HepG2 (cell line): ENCODE results near the gene VGLL1. TPM values are rescaled to one million over a fixed set of nuclear protein-coding genes. Genes with fewer than 3 reads are reported as not detected.

Source experiments
- ATAC-seq: fragments of 200-7000 bp; cut with Tn5 transposase; 3 replicates; pipeline ENCODE4 v1.9.1; 2020; ENCODE audit warnings: mild to moderate bottlenecking, moderate library complexity
- BruUV-seq: library from RNA; stranded (reverse); fragments of 400-500 nt; replicated peaks from 2 replicates; lab custom pipeline; 2021; lab: Mats Ljungman, UMichigan
- CTCF ChIA-PET: fragments of 300-600 bp; formaldehyde crosslinking; extraction: SDS; loops from one replicate; lab custom pipeline; 2021; ENCODE audit warnings: low total read pairs, inconsistent platforms, low intra/inter-chr PET ratio; lab: Yijun Ruan, JAX
- POLR2A ChIA-PET: fragments of 350-600 bp; sonication (Branson Sonifier 250); formaldehyde crosslinking; loops from one replicate; lab custom pipeline; 2020; ENCODE audit warnings: antibody characterized with exemption, inconsistent platforms; lab: Yijun Ruan, JAX
- DNase-seq: peaks from one replicate; pipeline ENCODE4 v3.0.0-alpha.2; 2015; ENCODE audit warnings: low spot score
- FAIRE-seq: peaks from 3 replicates; lab custom pipeline; 2011; peaks lifted over from hg19 to GRCh38; lab: Jason Lieb, UNC
- H2AFZ ChIP-seq: one replicate; pipeline ENCODE4 v1.6.1; 2011; ENCODE audit warnings: low read length, inconsistent platforms
- H3K27ac ChIP-seq: fragments of 300-600 bp; 3 replicates; pipeline ENCODE4 v1.8.0; 2011; ENCODE audit warnings: mixed run types, mild to moderate bottlenecking, mixed read lengths, low read length, inconsistent platforms; ENCODE audit not compliant: insufficient read depth; ENCODE audit errors: extremely low read length
- H3K27me3 ChIP-seq, 2 experiments: fragments of 200-600 bp in 1 of 2; 2 replicates in 1 of 2; 3 replicates in 1 of 2; pipeline versions ENCODE4 v1.6.0 to v1.8.0; 2011; ENCODE audit warnings: low read length in 2 of 2, mild to moderate bottlenecking in 2 of 2, moderate library complexity in 2 of 2, inconsistent platforms in 1 of 2; ENCODE audit not compliant: insufficient read depth in 2 of 2, control insufficient read depth in 1 of 2
- H3K36me3 ChIP-seq, 2 experiments: fragments of 200-600 bp in 1 of 2; replicated peaks in 1 of 2; 2 replicates in 1 of 2; 3 replicates in 1 of 2; pipeline versions ENCODE4 v1.5.1 to v1.8.0; 2011; ENCODE audit warnings: low read length in 2 of 2, inconsistent platforms in 1 of 2; ENCODE audit not compliant: insufficient read depth in 2 of 2, control insufficient read depth in 1 of 2
- H3K4me1 ChIP-seq: 2 replicates; pipeline ENCODE4 v1.5.1; 2012; ENCODE audit warnings: low read length, inconsistent platforms; ENCODE audit not compliant: insufficient read depth
- H3K4me2 ChIP-seq: 2 replicates; pipeline ENCODE4 v1.6.0; 2011; ENCODE audit warnings: low read depth, low read length, inconsistent platforms
- H3K4me3 ChIP-seq, 3 experiments: fragments of 200-600 bp in 1 of 3; sonication (generic), shearing (Covaris generic) in 1 of 3; replicated peaks in 1 of 3; 2 replicates each; pipeline ENCODE4 v1.5.1; 2011 to 2016; ENCODE audit warnings: low read length in 3 of 3, inconsistent platforms in 2 of 3, low read depth in 2 of 3, mild to moderate bottlenecking in 2 of 3, control low read depth in 1 of 3, mixed read lengths in 1 of 3; ENCODE audit not compliant: insufficient read depth in 1 of 3
- H3K79me2 ChIP-seq: one replicate; pipeline ENCODE4 v1.6.1; 2011; ENCODE audit warnings: low read length, inconsistent platforms; ENCODE audit not compliant: insufficient read depth
- H3K9ac ChIP-seq: 2 replicates; pipeline ENCODE4 v1.6.0; 2011; ENCODE audit warnings: mild to moderate bottlenecking, low read depth, low read length, inconsistent platforms; ENCODE audit not compliant: insufficient read depth
- H3K9me3 ChIP-seq: 2 replicates; pipeline ENCODE4 v1.5.1; 2012; ENCODE audit warnings: mild to moderate bottlenecking, low read length
- H4K20me1 ChIP-seq: 2 replicates; pipeline ENCODE4 v1.6.0; 2011; ENCODE audit warnings: inconsistent platforms, mild to moderate bottlenecking, low read length, moderate library complexity; ENCODE audit not compliant: insufficient read depth
- NAIF1 ChIP-seq: sonication (generic); formaldehyde crosslinking; IDR thresholded peaks from 2 replicates; pipeline ENCODE4 v1.5.0; 2020; ENCODE audit warnings: mild to moderate bottlenecking, missing genetic modification reagents, borderline replicate concordance
- ONECUT2 ChIP-seq: sonication (generic); formaldehyde crosslinking; IDR thresholded peaks from 2 replicates; pipeline ENCODE4 v1.4.0; 2020; ENCODE audit warnings: missing genetic modification reagents
- ZNF34 ChIP-seq: sonication (generic); formaldehyde crosslinking; IDR thresholded peaks from 2 replicates; pipeline ENCODE4 v1.4.0; 2020; ENCODE audit warnings: mild to moderate bottlenecking, missing genetic modification reagents, borderline replicate concordance
- ZNF510 ChIP-seq: sonication (generic); formaldehyde crosslinking; IDR thresholded peaks from 2 replicates; pipeline ENCODE4 v1.4.0; 2020; ENCODE audit warnings: low read depth, mild to moderate bottlenecking, missing genetic modification reagents
- WGBS: methylation state at CpG from one replicate; pipeline ENCODE4 v1.1.6; 2017; ENCODE audit warnings: low lambda C conversion rate; 5-methylcytosine and 5-hydroxymethylcytosine counted together
- in situ Hi-C: cut with HindIII; loops from 2 replicates; pipeline ENCODE4 v1.10.0; 2017; ENCODE audit warnings: low pct_unique_long_range_greater_than_20kb; ENCODE audit not compliant: extremely low pct_ligation_motif_present
- intact Hi-C: fragments of 100-400 bp; cut with micrococcal nuclease; formaldehyde crosslinking; loops from one replicate; pipeline ENCODE4 v1.10.0; 2022; ENCODE audit not compliant: unreplicated experiment
- polyA plus RNA-seq, 8 experiments: library from polyadenylated mRNA; depleted of rRNA in 3 of 8; stranded (reverse) in 7 of 8; unstranded in 1 of 8; fragments of >200 nt; fragmentation: Illumina TruSeq in 4 of 8; extraction: Trizol in 4 of 8; gene quantifications; 2 replicates each; pipeline versions ENCODE4 v1.2.1 to v1.2.3, GENCODE V29; 2011 to 2016; ENCODE audit warnings: low read depth in 4 of 8, missing spikeins in 1 of 8, mixed read lengths in 1 of 8; ENCODE audit not compliant: insufficient read depth in 1 of 8
- total RNA-seq, 5 experiments: library from RNA; depleted of rRNA; stranded (reverse); fragments of >200 nt; fragmentation: Illumina TruSeq; extraction: Trizol; gene quantifications; 2 replicates each; pipeline ENCODE4 v1.2.3, GENCODE V29; 2016; ENCODE audit warnings: low read depth in 1 of 5

The VGLL1 gene
- total and polyA plus RNA-seq, 2 of the 13 experiments (the other 11 are each of a cell fraction or from before 2014, with no cell fraction given): not detected

DNA sequence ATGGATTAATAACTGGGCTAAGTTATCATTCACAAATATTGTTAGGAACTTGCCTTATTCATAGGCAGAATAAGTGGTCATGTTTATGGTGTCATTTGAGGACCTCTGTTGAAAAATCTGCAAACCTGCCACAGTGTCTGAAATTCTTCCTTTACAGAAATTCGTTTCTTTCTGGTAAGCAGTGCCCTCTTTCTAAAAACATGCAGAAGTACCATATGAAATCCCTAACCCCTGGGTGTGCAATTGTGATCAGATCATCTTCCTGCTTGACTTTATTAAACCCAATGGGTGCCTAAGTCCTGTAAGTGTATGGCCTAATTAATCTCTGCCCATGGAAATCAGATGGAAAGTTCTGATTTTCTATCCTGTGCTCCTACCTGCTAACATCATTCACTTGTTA lies 39.0 kb upstream of the VGLL1 start:
- Histone ChIP-seq H3K4me2 (no peak overlapping the region), H3K9me3 (no peaks in the 10 kb centered on the region), H3K9ac (no peak overlapping the region), H2AFZ (no peak overlapping the region), H3K79me2 (peaks cover 2% of the 10 kb centered on the region), H3K27ac (no peak overlapping the region), H3K4me3 (no peak overlapping the region), H3K27me3 (no peaks in the 10 kb centered on the region; a peak in 1 of 5 replicates), H4K20me1 (no peaks in the 10 kb centered on the region), H3K36me3 (no peaks in the 10 kb centered on the region), H3K4me1 (no peaks in the 10 kb centered on the region)
- DNase-seq: no peak
- in situ Hi-C loops (no loop called here), intact Hi-C loops (no loop called here)
- no peak for TF ChIP-seq ONECUT2 (CRISPR knock-in tag)
- WGBS: 0% methylated on average over 1 of the region's 1 CpG
- no peak for ATAC-seq
- no peak for FAIRE-seq
- CTCF ChIA-PET: no interaction called here
- POLR2A ChIA-PET: no interaction called here
- BruUV-seq: no TSS peak

DNA sequence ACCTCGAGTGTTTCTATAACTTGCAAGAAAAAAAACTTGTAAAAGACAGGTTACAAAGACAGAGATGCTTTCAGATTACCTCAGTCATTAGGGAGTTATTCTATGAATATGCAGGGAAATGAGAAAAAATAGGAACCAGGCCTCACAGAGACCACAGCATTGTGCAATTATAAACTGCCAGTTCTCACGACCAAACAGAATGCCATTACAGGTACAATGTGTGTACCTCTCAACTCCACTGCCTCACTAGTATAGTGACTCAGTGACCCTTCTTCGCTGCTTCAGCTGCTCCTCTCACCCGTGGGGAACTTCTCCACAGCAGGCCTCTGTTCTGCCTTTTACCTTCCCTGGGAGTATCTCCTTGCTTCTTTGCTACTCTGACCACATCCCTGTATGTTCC lies 37.0 kb upstream of the VGLL1 start:
- Histone ChIP-seq H3K36me3 (no peaks in the 10 kb centered on the region), H3K27ac (no peak overlapping the region), H2AFZ (no peak overlapping the region), H3K79me2 (peaks cover 10% of the 10 kb centered on the region), H3K4me3 (no peak overlapping the region), H3K27me3 (no peaks in the 10 kb centered on the region; a peak in 1 of 5 replicates), H3K4me2 (no peak overlapping the region), H4K20me1 (no peaks in the 10 kb centered on the region), H3K9me3 (no peaks in the 10 kb centered on the region), H3K9ac (no peak overlapping the region), H3K4me1 (peaks cover 11% of the 10 kb centered on the region)
- 44% methylated on average over 4 of the region's 4 CpGs for WGBS
- TF ChIP-seq ZNF510 (CRISPR knock-in tag): no peak
- TF ChIP-seq ZNF34 (CRISPR knock-in tag): no peak
- no peak for TF ChIP-seq NAIF1 (CRISPR knock-in tag)
- ChIA-PET POLR2A (no interaction called here), CTCF (no interaction called here)
- in situ Hi-C loops (no loop called here), intact Hi-C loops (no loop called here)
- FAIRE-seq (no peak), ATAC-seq (no peak), DNase-seq (no peak)
- no TSS peak for BruUV-seq
